CD4-positive, alpha-beta T cell treated with Interferon alpha-2 for 1 hour (primary cell): ENCODE results near the gene PLEKHS1.

Experiments used
- DNase-seq, 2 donors: peaks; one replicate each; pipeline ENCODE4 v3.0.0-alpha.2; 2020 to 2022

PLEKHS1 gene

GRCh38 chr10:113751181-113751732 lies at the start of gene PLEKHS1:
TSS of gene PLEKHS1 (plus strand) at chr10:113751682. CDS start at chr10:113755278, 3,596 bp downstream.
- no peak for DNase-seq

DNA sequence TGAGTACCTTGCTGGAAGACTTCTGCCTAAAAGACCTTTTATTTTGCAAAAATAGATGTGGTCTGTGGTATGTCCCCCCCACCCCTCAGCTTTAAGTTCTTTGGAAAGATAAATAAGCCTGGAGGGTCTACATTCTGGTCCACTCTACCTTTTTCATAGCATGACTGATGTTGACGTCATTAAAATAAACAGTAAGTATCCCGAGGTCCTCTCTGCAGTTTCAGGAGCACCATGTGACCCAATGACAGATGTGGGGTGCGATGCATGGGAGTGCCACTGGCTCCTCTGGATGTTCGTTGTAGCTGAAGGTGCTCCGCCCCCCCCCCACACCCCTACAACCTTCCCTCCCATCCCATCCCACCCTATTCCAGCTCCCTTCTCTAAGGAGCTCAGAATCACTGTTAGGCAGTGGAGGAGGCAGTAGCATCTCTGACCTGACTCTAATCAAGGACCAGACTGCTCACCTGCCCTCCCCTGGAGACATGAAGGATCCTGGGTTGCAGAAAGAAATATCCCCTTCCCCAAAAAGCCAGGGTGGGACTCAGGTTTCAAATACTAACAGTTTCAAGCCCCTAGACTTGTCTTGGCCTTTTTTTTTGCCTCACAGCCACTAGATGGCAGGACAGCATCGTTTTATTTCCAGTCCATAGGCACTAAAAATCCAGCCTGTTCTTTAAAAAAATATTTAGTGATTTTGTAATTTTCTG lies 46.7 kb upstream of the PLEKHS1 start:
- DNase-seq = peak in 1 of 2 donors; percentile 37

DNA sequence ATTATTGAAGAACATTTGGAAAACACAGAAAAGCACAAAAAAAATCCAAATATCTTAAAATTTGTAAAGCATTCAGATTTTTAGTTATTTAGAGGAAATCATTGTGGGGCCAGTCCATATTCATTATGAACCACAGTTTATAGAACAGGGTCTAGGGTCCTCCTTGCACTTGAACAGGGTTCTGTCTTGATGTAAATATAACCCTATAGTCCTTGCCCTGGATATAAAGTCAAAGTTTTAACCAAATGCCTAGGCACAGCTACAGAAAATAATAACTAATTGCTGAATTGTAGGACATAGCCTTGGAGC lies 46.2 kb upstream of the PLEKHS1 start:
- DNase-seq = no peak

- DNase-seq = no peak
Measured at GRCh38 chr10:113706623-113707022, 44.9 kb upstream of the PLEKHS1 start.

DNA sequence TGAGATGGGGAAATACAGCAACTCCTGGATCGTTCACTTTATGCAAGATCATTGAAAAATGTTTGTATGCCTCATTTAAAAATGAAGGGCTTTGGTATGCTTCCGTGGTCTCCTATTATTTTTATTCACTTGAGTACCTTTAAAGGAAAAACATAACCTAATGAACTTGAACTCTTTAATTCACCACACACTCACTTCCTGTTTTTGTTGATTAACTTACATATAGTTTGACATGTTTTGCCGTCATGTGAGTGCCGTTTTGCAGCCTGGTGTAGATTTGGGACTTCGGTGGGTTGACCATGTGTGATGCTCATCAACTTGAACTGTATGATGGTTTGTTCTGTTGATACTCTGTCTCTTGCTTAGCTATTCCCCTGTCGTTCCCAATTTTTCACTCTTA lies 42.8 kb upstream of the PLEKHS1 start:
- DNase-seq = no peak

- DNase-seq = no peak
Measured at GRCh38 chr10:113709221-113709838, 42.2 kb upstream of the PLEKHS1 start.

- DNase-seq = no peak
Measured at GRCh38 chr10:113711142-113711541, 40.3 kb upstream of the PLEKHS1 start.

DNA sequence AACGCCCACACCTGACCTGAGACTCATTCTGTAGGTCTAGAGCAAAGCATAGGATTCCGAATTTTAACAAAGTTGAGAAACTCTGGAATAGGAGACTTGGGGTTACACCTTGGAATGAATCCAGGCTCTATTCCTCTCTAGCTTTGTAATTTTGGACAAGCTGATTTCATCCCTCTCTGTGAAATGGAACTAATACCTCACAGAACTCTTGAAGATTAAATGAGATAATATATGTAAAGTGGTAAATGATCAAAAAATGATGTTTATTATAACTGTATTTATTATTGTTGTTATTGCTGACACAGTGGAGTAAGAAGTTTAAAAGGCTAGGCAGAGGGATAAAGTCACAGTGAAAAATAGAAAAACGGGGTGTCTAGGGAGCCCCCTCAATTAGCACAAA lies 39.5 kb upstream of the PLEKHS1 start:
- DNase-seq = no peak

GRCh38 chr10:113712755-113713639 lies 38.5 kb upstream of the PLEKHS1 start:
- no peak for DNase-seq

DNA sequence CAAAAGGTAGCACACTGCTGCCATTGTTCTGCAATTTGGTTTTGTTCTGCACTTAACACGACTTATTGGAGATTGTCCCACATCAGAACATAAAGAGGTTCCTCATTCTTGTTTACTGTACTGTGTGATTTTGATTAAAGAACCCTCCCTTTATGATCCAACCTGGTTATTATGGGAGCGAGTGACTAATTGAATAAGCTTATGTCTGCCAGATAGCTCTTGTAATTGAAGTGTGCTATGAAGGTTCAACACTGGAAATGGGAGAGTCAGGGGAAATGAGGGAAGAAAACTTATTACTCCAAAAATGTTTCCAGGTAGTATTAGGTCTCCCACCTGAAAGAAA lies 37.9 kb upstream of the PLEKHS1 start:
- no peak for DNase-seq

- no peak for DNase-seq
Measured at GRCh38 chr10:113716109-113716910, 35.2 kb upstream of the PLEKHS1 start.

DNA sequence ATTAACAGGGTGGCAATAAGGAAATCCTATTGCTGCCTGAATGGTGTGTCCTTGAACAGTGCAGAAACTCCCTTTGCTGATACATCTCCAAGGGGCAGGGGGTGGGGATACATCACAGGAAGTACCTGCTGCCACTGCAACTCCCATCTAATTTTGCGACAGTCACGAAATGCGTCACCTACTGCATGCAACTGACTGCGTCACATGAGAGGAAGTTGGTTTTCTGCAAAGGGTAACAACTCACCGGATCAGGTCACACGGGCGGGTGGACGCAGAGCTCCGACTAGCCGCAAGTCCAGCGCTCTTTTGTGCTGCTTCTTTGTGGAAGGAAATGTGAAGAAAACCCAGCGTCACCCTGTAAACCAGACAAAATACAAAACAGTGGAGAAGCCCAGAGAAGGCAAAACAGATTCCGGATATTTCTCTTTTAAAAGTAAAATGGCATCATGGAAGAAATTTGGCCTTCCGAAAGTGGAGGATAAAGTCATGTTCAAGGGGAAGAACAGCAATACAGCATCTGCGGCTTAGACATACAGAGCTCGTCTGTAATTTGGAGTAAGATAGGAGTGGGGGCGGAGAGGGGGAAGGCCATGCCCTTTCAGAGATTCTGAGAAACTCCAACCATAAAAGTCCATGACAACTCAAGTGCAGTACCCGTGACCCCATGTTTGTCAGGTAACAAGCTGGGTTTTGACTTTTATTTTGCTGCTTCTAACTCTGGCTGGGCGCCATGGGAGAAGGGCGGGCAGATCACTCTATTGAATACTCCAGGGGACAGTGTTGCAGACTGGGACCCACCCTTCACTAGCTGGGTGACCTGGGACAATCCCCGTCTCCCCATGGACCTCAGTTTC lies 32.3 kb upstream of the PLEKHS1 start:
- no peak for DNase-seq

DNA sequence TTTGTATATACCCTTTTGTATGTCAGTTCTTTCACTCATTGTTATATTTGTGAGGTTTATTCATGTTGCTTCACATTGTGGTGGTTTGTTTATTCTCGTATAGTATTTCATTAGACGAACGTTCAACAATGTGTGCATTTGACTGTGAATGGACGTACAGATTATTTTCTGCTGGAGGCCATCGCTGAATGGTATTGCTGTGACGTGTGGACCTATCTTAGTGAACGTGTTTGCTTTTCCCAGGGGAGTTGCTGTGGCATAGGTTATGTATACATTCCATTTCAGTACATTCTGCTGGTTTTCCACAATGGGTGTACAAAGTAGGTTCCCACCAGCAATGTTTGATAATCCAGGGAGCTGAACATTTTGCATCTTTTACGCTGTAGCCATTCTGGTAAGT lies 31.1 kb upstream of the PLEKHS1 start:
- DNase-seq = no peak

DNA sequence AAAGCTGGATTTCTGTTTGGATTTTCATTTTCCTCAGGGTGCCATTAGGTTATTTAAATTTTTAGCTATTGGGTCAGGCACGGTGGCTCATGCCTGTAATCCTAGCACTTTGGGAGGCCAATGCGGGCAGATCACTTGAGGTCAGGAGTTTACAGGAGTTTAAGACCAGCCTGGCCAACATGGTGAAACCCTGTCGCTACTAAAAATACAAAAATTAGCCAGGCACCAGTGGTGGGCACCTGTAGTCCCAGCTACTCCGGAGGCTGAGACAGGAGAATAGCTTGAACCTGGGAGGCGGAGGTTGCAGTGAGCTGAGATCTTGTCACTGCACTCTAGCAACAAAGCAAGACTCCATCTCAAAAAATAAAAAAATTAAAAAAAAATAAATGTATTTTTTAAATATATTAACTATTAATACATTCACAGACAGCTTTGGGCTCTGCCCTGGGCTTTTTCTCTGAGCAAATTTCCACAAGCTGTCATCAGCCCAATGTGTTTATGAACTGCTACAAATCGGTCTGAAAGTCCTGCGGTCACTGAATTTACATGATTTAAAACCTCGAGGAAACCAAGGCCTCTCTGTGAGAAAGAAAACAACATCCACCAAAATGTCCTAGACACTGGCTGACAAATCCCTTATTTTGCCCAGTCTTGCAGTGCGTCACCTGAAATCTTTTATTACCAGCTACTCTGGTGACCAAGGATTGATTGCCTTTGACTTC lies 19.2 kb upstream of the PLEKHS1 start:
- DNase-seq = no peak

- no peak for DNase-seq
Measured at GRCh38 chr10:113732966-113733365, 18.5 kb upstream of the PLEKHS1 start.

DNA sequence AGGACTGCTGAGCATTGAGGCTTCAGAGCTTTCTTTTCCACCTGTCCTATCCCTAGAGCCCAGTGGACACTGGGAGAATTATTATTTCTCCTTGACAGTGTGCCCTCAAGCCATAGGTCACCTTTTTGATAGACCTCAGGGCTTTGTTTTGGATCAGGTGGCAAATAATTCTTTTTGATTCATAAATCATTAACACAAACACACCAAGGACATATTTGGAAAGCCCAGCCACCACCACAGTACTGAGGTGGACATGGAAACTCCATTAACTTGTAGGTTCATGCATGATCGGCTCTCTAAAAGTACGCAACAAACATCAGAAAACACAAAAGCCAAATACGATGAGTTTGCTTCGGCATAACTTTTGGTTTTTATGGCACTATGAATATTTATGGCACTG lies 17.8 kb upstream of the PLEKHS1 start:
- DNase-seq = no peak

DNA sequence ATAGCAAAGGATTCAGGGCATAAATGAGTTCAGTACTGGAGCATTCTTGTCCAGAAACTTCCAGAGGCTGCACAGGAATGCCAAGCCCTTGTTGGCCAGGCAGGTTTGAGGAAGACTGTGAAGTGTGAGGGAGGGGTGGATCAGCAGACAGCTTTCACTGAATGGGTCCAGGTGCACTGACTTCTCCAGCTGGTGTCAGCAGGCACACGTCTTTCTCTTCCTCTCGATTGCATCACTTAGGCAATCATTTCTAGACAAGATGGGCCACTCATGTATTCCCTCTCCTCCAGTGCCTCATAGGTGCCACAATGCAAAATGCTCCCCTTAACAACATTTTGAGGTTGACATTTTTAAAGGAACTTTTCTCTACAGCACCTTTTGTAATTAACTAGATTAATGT lies 15.6 kb upstream of the PLEKHS1 start:
- DNase-seq = no peak

DNA sequence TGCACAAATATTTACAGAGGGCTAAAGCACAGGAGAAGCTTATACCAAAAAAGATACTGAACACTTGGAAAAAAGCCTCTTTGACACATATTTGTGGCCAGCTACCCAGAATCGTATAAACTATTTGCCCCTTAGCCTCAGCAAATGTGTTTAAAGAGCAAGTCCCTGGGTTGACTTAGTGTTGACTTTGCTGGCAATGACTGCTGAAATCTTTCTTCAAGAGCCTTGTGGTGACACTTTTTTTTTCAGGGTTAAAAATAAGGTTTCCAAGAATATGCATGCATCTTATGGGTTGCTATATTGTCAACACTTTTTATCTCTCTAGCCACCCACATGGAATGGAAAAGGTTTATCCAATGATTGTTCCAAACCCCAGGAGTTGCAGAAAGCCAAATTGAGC lies 14.9 kb upstream of the PLEKHS1 start:
- DNase-seq = no peak

- no peak for DNase-seq
Measured at GRCh38 chr10:113739031-113739430, 12.5 kb upstream of the PLEKHS1 start.

DNA sequence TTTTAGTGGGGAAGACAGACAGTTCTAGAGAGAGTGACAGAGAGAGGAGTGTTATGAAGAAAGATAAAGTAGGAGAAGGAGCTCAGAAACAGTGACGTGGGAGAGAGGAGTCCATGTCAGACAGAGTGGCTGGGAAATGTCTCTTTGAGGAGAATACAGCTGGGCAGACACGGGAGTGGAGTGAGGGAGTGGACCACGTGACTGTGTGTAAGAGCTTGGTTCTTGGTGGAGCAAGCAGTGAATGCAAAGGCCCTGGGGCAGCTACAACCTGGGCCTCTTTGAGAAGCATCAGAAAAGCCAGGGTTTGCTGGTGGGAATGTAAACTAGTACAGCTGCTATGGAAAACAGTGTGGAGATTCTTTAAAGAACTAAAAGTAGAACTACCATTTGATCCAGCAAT lies 11.9 kb upstream of the PLEKHS1 start:
- DNase-seq = no peak

DNA sequence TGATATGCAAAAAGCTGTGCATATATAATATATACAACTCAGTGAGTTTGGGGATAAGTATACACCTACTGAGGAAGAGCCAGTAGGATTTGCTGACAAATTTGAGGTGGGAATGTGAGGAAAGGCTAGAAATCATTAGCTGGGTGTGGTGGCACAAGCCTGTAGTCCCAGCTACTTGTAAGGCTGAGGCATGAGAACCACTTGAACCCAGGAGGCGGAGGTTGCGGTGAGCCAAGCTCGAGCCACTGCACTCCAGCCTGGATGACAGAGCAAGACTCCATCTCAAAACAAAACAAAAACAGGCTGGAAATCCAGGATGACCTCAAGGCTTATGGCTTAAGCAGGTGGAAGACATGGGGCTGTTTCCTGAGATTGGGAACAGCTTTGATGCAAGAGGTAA lies 10.6 kb upstream of the PLEKHS1 start:
- no peak for DNase-seq
